Body of pancreas (tissue), 4 donors: Measurements from ENCODE around the gene FAM163A.

Experiments used
- CTCF ChIP-seq, 7 experiments: fragments of 450-650 bp in 4 of 7; fragments of 200-600 bp in 3 of 7; sonication (generic) in 3 of 7; IDR thresholded peaks; one replicate each; pipeline ENCODE4 v1.5.1; 2016 to 2019; ENCODE audit warnings: antibody characterized with exemption in 7 of 7
- POLR2A ChIP-seq, 3 donors: fragments of 450-650 bp; IDR thresholded peaks; one replicate each; pipeline ENCODE4 v1.6.1; 2016; ENCODE audit warnings: antibody characterized with exemption in 3 of 3, mild to moderate bottlenecking in 2 of 3

- no peak for TF ChIP-seq CTCF (IDR thresholded peaks at IDR 0.05)
- no peak for TF ChIP-seq POLR2A (IDR thresholded peaks at IDR 0.05)
Measured at GRCh38 chr1:179745743-179746142, 2.7 kb downstream of the FAM163A start.
